Measurements from ENCODE around the gene IQCB1. TPM values are rescaled to one million over a fixed set of nuclear protein-coding genes. Genes with fewer than 3 reads are reported as not detected.
"Not testable (repeated sequence)": the region's sequence is repeated elsewhere in the genome, so short reads cannot be mapped to it uniquely, and the experiment has no call there.

Gene IQCB1
- total RNA-seq, 1 donor from 2014 or later = 16.2 TPM

- H3K27me3 ChIP-seq (ENCODE audit: control insufficient read depth in 3 of 3, insufficient read depth in 3 of 3, low read length in 3 of 3) = no peaks in the 10 kb centered on the region
- H3K9ac ChIP-seq (ENCODE audit: low read depth in 1 of 3, low read length in 3 of 3) = no peak overlapping the region
- H3K27ac ChIP-seq (ENCODE audit: low read depth, low read length) = no peak overlapping the region
- H3K9me3 ChIP-seq (ENCODE audit: control insufficient read depth in 3 of 3, low read length in 3 of 3) = peaks cover 0 to 3% (median 0%) of the 10 kb centered on the region in 3 donors
- H3K4me1 ChIP-seq (ENCODE audit: control insufficient read depth in 3 of 3, insufficient read depth in 3 of 3, low read length in 3 of 3) = no peaks in the 10 kb centered on the region
- no peak overlapping the region for H3K4me3 ChIP-seq (ENCODE audit: low read length in 3 of 3)
- H3K36me3 ChIP-seq (ENCODE audit: control insufficient read depth in 3 of 3, insufficient read depth in 3 of 3, low read length in 3 of 3) = peaks cover 7 to 22% (median 17%) of the 10 kb centered on the region in 3 donors
These were observed 16.3 kb downstream of the IQCB1 start for GRCh38 chr3:121818578-121818977.

- H3K9me3 ChIP-seq (ENCODE audit: control insufficient read depth in 3 of 3, low read length in 3 of 3) = no peaks in the 10 kb centered on the region
- peaks cover 7 to 15% (median 14%) of the 10 kb centered on the region in 3 donors for H3K36me3 ChIP-seq (ENCODE audit: control insufficient read depth in 3 of 3, insufficient read depth in 3 of 3, low read length in 3 of 3)
- no peaks in the 10 kb centered on the region for H3K4me1 ChIP-seq (ENCODE audit: control insufficient read depth in 3 of 3, insufficient read depth in 3 of 3, low read length in 3 of 3)
- no peak overlapping the region for H3K4me3 ChIP-seq (ENCODE audit: low read length in 3 of 3)
- no peak overlapping the region for H3K27ac ChIP-seq (ENCODE audit: low read depth, low read length)
- H3K9ac ChIP-seq (ENCODE audit: low read depth in 1 of 3, low read length in 3 of 3) = no peak overlapping the region
- no peaks in the 10 kb centered on the region for H3K27me3 ChIP-seq (ENCODE audit: control insufficient read depth in 3 of 3, insufficient read depth in 3 of 3, low read length in 3 of 3)
These were observed 17.1 kb downstream of the IQCB1 start for GRCh38 chr3:121817753-121818152.

GRCh38 chr3:121809249-121809648 is 25.6 kb downstream of the IQCB1 start:
- peaks cover 18 to 35% (median 29%) of the 10 kb centered on the region in 3 donors for H3K36me3 ChIP-seq (ENCODE audit: control insufficient read depth in 3 of 3, insufficient read depth in 3 of 3, low read length in 3 of 3)
- H3K4me3 ChIP-seq (ENCODE audit: low read length in 3 of 3) = no peak overlapping the region
- no peaks in the 10 kb centered on the region for H3K27me3 ChIP-seq (ENCODE audit: control insufficient read depth in 3 of 3, insufficient read depth in 3 of 3, low read length in 3 of 3)
- H3K9me3 ChIP-seq (ENCODE audit: control insufficient read depth in 3 of 3, low read length in 3 of 3) = no peaks in the 10 kb centered on the region
- H3K27ac ChIP-seq (ENCODE audit: low read depth, low read length) = no peak overlapping the region
- no peak overlapping the region for H3K9ac ChIP-seq (ENCODE audit: low read depth in 1 of 3, low read length in 3 of 3)
- no peaks in the 10 kb centered on the region for H3K4me1 ChIP-seq (ENCODE audit: control insufficient read depth in 3 of 3, insufficient read depth in 3 of 3, low read length in 3 of 3)

- H3K9me3 ChIP-seq (ENCODE audit: control insufficient read depth in 3 of 3, low read length in 3 of 3) = no peaks in the 10 kb centered on the region
- no peak overlapping the region for H3K9ac ChIP-seq (ENCODE audit: low read depth in 1 of 3, low read length in 3 of 3)
- peaks cover 7 to 25% (median 21%) of the 10 kb centered on the region in 3 donors for H3K36me3 ChIP-seq (ENCODE audit: control insufficient read depth in 3 of 3, insufficient read depth in 3 of 3, low read length in 3 of 3)
- H3K27ac ChIP-seq (ENCODE audit: low read depth, low read length) = no peak overlapping the region
- no peaks in the 10 kb centered on the region for H3K4me1 ChIP-seq (ENCODE audit: control insufficient read depth in 3 of 3, insufficient read depth in 3 of 3, low read length in 3 of 3)
- H3K27me3 ChIP-seq (ENCODE audit: control insufficient read depth in 3 of 3, insufficient read depth in 3 of 3, low read length in 3 of 3) = no peaks in the 10 kb centered on the region
- H3K4me3 ChIP-seq (ENCODE audit: low read length in 3 of 3) = no peak overlapping the region
These were observed 31.0 kb downstream of the IQCB1 start for GRCh38 chr3:121803771-121804320.

GRCh38 chr3:121800906-121801305 is 34.0 kb downstream of the IQCB1 start:
- Histone ChIP-seq H3K4me3 (ENCODE audit: low read length in 3 of 3) (no peak overlapping the region), H3K9me3 (ENCODE audit: control insufficient read depth in 3 of 3, low read length in 3 of 3) (no peaks in the 10 kb centered on the region), H3K4me1 (ENCODE audit: control insufficient read depth in 3 of 3, insufficient read depth in 3 of 3, low read length in 3 of 3) (no peaks in the 10 kb centered on the region), H3K36me3 (ENCODE audit: control insufficient read depth in 3 of 3, insufficient read depth in 3 of 3, low read length in 3 of 3) (peaks cover 4 to 16% (median 5%) of the 10 kb centered on the region in 3 donors), H3K27ac (ENCODE audit: low read depth, low read length) (no peak overlapping the region), H3K9ac (ENCODE audit: low read depth in 1 of 3, low read length in 3 of 3) (no peak overlapping the region), H3K27me3 (ENCODE audit: control insufficient read depth in 3 of 3, insufficient read depth in 3 of 3, low read length in 3 of 3) (no peaks in the 10 kb centered on the region)

GRCh38 chr3:121796970-121797369 is 37.9 kb downstream of the IQCB1 start:
- Histone ChIP-seq H3K27ac (ENCODE audit: low read depth, low read length) (no peak overlapping the region), H3K4me3 (ENCODE audit: low read length in 3 of 3) (no peak overlapping the region), H3K4me1 (ENCODE audit: control insufficient read depth in 3 of 3, insufficient read depth in 3 of 3, low read length in 3 of 3) (no peaks in the 10 kb centered on the region), H3K27me3 (ENCODE audit: control insufficient read depth in 3 of 3, insufficient read depth in 3 of 3, low read length in 3 of 3) (no peaks in the 10 kb centered on the region), H3K36me3 (ENCODE audit: control insufficient read depth in 3 of 3, insufficient read depth in 3 of 3, low read length in 3 of 3) (peaks cover 0 to 3% (median 0%) of the 10 kb centered on the region in 3 donors), H3K9ac (ENCODE audit: low read depth in 1 of 3, low read length in 3 of 3) (no peak overlapping the region), H3K9me3 (ENCODE audit: control insufficient read depth in 3 of 3, low read length in 3 of 3) (no peaks in the 10 kb centered on the region)

GRCh38 chr3:121794264-121794983 is 40.4 kb downstream of the IQCB1 start:
- H3K9me3 ChIP-seq (ENCODE audit: control insufficient read depth in 3 of 3, low read length in 3 of 3) = no peaks in the 10 kb centered on the region
- no peak overlapping the region for H3K9ac ChIP-seq (ENCODE audit: low read depth in 1 of 3, low read length in 3 of 3)
- no peak overlapping the region for H3K27ac ChIP-seq (ENCODE audit: low read depth, low read length)
- no peaks in the 10 kb centered on the region for H3K4me1 ChIP-seq (ENCODE audit: control insufficient read depth in 3 of 3, insufficient read depth in 3 of 3, low read length in 3 of 3)
- no peak overlapping the region for H3K4me3 ChIP-seq (ENCODE audit: low read length in 3 of 3)
- peaks cover 1 to 9% (median 4%) of the 10 kb centered on the region in 3 donors for H3K36me3 ChIP-seq (ENCODE audit: control insufficient read depth in 3 of 3, insufficient read depth in 3 of 3, low read length in 3 of 3)
- H3K27me3 ChIP-seq (ENCODE audit: control insufficient read depth in 3 of 3, insufficient read depth in 3 of 3, low read length in 3 of 3) = no peaks in the 10 kb centered on the region

- H3K27ac ChIP-seq (ENCODE audit: low read depth, low read length) = no peak overlapping the region
- no peak overlapping the region for H3K4me3 ChIP-seq (ENCODE audit: low read length in 3 of 3)
- peaks cover 6 to 23% (median 15%) of the 10 kb centered on the region in 3 donors for H3K36me3 ChIP-seq (ENCODE audit: control insufficient read depth in 3 of 3, insufficient read depth in 3 of 3, low read length in 3 of 3)
- H3K9me3 ChIP-seq (ENCODE audit: control insufficient read depth in 3 of 3, low read length in 3 of 3) = no peaks in the 10 kb centered on the region
- H3K27me3 ChIP-seq (ENCODE audit: control insufficient read depth in 3 of 3, insufficient read depth in 3 of 3, low read length in 3 of 3) = no peaks in the 10 kb centered on the region
- no peak overlapping the region for H3K9ac ChIP-seq (ENCODE audit: low read depth in 1 of 3, low read length in 3 of 3)
- no peaks in the 10 kb centered on the region for H3K4me1 ChIP-seq (ENCODE audit: control insufficient read depth in 3 of 3, insufficient read depth in 3 of 3, low read length in 3 of 3)
These were observed 41.8 kb downstream of the IQCB1 start for GRCh38 chr3:121793078-121793477.

- no peak overlapping the region for H3K27ac ChIP-seq (ENCODE audit: low read depth, low read length)
- H3K4me3 ChIP-seq (ENCODE audit: low read length in 3 of 3) = no peak overlapping the region
- peaks cover 10 to 30% (median 26%) of the 10 kb centered on the region in 3 donors for H3K36me3 ChIP-seq (ENCODE audit: control insufficient read depth in 3 of 3, insufficient read depth in 3 of 3, low read length in 3 of 3)
- H3K27me3 ChIP-seq (ENCODE audit: control insufficient read depth in 3 of 3, insufficient read depth in 3 of 3, low read length in 3 of 3) = no peaks in the 10 kb centered on the region
- H3K4me1 ChIP-seq (ENCODE audit: control insufficient read depth in 3 of 3, insufficient read depth in 3 of 3, low read length in 3 of 3) = no peaks in the 10 kb centered on the region
- H3K9me3 ChIP-seq (ENCODE audit: control insufficient read depth in 3 of 3, low read length in 3 of 3) = no peaks in the 10 kb centered on the region
- H3K9ac ChIP-seq (ENCODE audit: low read depth in 1 of 3, low read length in 3 of 3) = no peak overlapping the region
These were observed 48.4 kb downstream of the IQCB1 start for GRCh38 chr3:121786485-121786884.

- not testable (repeated sequence) for H3K27me3 ChIP-seq (ENCODE audit: control insufficient read depth in 3 of 3, insufficient read depth in 3 of 3, low read length in 3 of 3); H3K9ac ChIP-seq (ENCODE audit: low read depth in 1 of 3, low read length in 3 of 3); H3K4me3 ChIP-seq (ENCODE audit: low read length in 3 of 3); H3K4me1 ChIP-seq (ENCODE audit: control insufficient read depth in 3 of 3, insufficient read depth in 3 of 3, low read length in 3 of 3); H3K27ac ChIP-seq (ENCODE audit: low read depth, low read length); H3K9me3 ChIP-seq (ENCODE audit: control insufficient read depth in 3 of 3, low read length in 3 of 3)
- peaks cover 9 to 33% (median 25%) of the 10 kb centered on the region in 3 donors for H3K36me3 ChIP-seq (ENCODE audit: control insufficient read depth in 3 of 3, insufficient read depth in 3 of 3, low read length in 3 of 3)
These were observed 52.1 kb downstream of the IQCB1 start for GRCh38 chr3:121782784-121783183.

Data from skeletal muscle tissue (tissue), 4 donors.